Heart left ventricle (tissue), 16 donors: Measurements from ENCODE around the gene MRPL19. TPM values are rescaled to one million over a fixed set of nuclear protein-coding genes. Genes with fewer than 3 reads are reported as not detected.

Source experiments
- ATAC-seq, 4 donors: fragments of 200-7000 bp; cut with Tn5 transposase; one replicate each; pipeline ENCODE4 v1.9.1; 2020 to 2022; ENCODE audit warnings: moderate library complexity in 4 of 4, mild to moderate bottlenecking in 3 of 4, moderate number of reproducible peaks in 1 of 4
- DNase-seq, 5 donors: peaks; one replicate each; pipeline ENCODE4 v3.0.0-alpha.2; 2020
- H3K27ac ChIP-seq, 12 donors: fragments of 200-600 bp; sonication (generic) in 4 of 12; one replicate each; pipeline versions ENCODE4 v1.5.0 to v1.8.0; 2016 to 2022; ENCODE audit warnings: mild to moderate bottlenecking in 2 of 12
- H3K27me3 ChIP-seq, 9 donors: fragments of 200-600 bp; sonication (generic) in 2 of 9; one replicate each; pipeline versions ENCODE4 v1.5.1 to v1.8.0; 2016 to 2022; ENCODE audit warnings: mild to moderate bottlenecking in 3 of 9
- H3K36me3 ChIP-seq, 9 donors: fragments of 200-600 bp; sonication (generic) in 2 of 9; one replicate each; pipeline versions ENCODE4 v1.5.0 to v1.8.0; 2018 to 2022; ENCODE audit warnings: mild to moderate bottlenecking in 2 of 9
- H3K4me1 ChIP-seq, 12 donors: fragments of 200-600 bp; sonication (generic) in 4 of 12; one replicate each; pipeline versions ENCODE4 v1.5.0 to v1.8.0; 2016 to 2022; ENCODE audit warnings: mild to moderate bottlenecking in 3 of 12
- H3K4me3 ChIP-seq, 12 donors: fragments of 200-600 bp; sonication (generic) in 4 of 12; one replicate each; pipeline versions ENCODE4 v1.5.0 to v1.8.0; 2017 to 2022; ENCODE audit warnings: mild to moderate bottlenecking in 9 of 12, moderate library complexity in 4 of 12
- H3K9me3 ChIP-seq, 12 donors: fragments of 200-600 bp; sonication (generic) in 4 of 12; one replicate each; pipeline versions ENCODE4 v1.5.0 to v1.8.0; 2016 to 2022; ENCODE audit warnings: mild to moderate bottlenecking in 1 of 12
- CTCF ChIP-seq, 12 donors: fragments of 200-600 bp; sonication (generic) in 4 of 12; IDR thresholded peaks; one replicate each; pipeline versions ENCODE4 v1.5.0 to v1.8.0; 2018 to 2022; ENCODE audit warnings: antibody characterized with exemption in 12 of 12, mild to moderate bottlenecking in 5 of 12
- POLR2A ChIP-seq, 2 donors: fragments of 450-650 bp; IDR thresholded peaks; one replicate each; pipeline ENCODE4 v1.6.1; 2017; ENCODE audit warnings: antibody characterized with exemption in 2 of 2, mild to moderate bottlenecking in 2 of 2, moderate library complexity in 2 of 2
- WGBS, 4 donors: extraction: QIAGEN DNeasy Blood & Tissue Kit in 2 of 4; methylation state at CpG; one replicate each; pipeline versions ENCODE4 v1.1.5 to v1.1.7; 2013 to 2018; 5-methylcytosine and 5-hydroxymethylcytosine counted together
- intact Hi-C, 10 donors: fragments of 100-400 bp; cut with DNase I; formaldehyde crosslinking; loops; one replicate each; pipeline versions ENCODE4 v1.11.1 to v1.14.2; 2022
- polyA plus RNA-seq, 2 donors: library from polyadenylated mRNA; stranded (reverse); fragments of 200-250 nt; gene quantifications; one replicate each; pipeline ENCODE4 v1.2.3, GENCODE V29; 2013
- total RNA-seq, 9 donors: library from RNA; depleted of rRNA in 2 of 9; stranded (reverse); fragments of >200 nt in 2 of 9; fragmentation: NEBNext Ultra II Directional in 3 of 9; extraction: Animal tissue kit (Norgen Biotek cat#: 25700) in 3 of 9; gene quantifications; one replicate each; pipeline versions ENCODE4 v1.1.0 to v1.2.4, GENCODE V29; 2016 to 2023
- donor health status: ischemic (EF 13 %, LVEDD 7.1; RV severe dilation, severe dysfunction).
- donor health status: healthy with polysubstance abuse.
- donor health status: DM: no; HTN: yes; CAD: no.
- donor health status: DM: no; HTN: no; CAD: no.
- donor health status: ischemic (EF 25% LVEDD 6.9; RV normal size, moderate dysfunction).
- donor health status: ischemic (EF 25% LVEDD 5.7; RV mildly dilated, moderate dysfunction).
- donor health status: healthy.
- donor health status: DM: yes; HTN: yes; CAD: no.
- donor health status: ischemic (EF 35%, LVEDD 5.7; RV mildly dilated, moderate dysfunction).
- donor health status: nonischemic (EF 11% LVEDD 7.7; RV severe dilation, severe dysfunction).
- donor health status: DM: yes; HTN: yes; CAD: no.
- donor health status: PGD.
- donor health status: ischemic (EF 29% LVEDD 5.4; RV normal size, mild dysfunction).
- donor health status: nonischemic (EF 23%, LVEDD 6.1; RV moderate dilation, normal function).

The MRPL19 gene
- total and polyA plus RNA-seq, 11 donors = 19.7 to 82.8 (median 56.4) TPM

GRCh38 chr2:75736276-75736675, 89.7 kb downstream of the MRPL19 start:
- Histone ChIP-seq H3K36me3 (no peaks in the 10 kb centered on the region), H3K9me3 (no peaks in the 10 kb centered on the region), H3K27ac (no peak overlapping the region), H3K4me3 (no peak overlapping the region), H3K4me1 (no peaks in the 10 kb centered on the region), H3K27me3 (peaks cover 0 to 8% (median 3%) of the 10 kb centered on the region in 9 donors)
- no peak for DNase-seq
- intact Hi-C loops = no loop called here
- 80 to 87% (median 83%) methylated on average over 4 of the region's 4 CpGs for WGBS, 4 donors
- TF ChIP-seq POLR2A (IDR thresholded peaks at IDR 0.05) (no peak), CTCF (IDR thresholded peaks at IDR 0.05) (no peak)
- ATAC-seq = no peak

- ATAC-seq = no peak
- peaks cover 0 to 8% (median 0%) of the 10 kb centered on the region in 9 donors for H3K27me3 ChIP-seq
- intact Hi-C loops = no loop called here
- H3K36me3 ChIP-seq = no peaks in the 10 kb centered on the region
- H3K4me3 ChIP-seq = no peak overlapping the region
- 92 to 100% (median 97%) methylated on average over 1 of the region's 1 CpG for WGBS, 4 donors
- H3K9me3 ChIP-seq = peaks cover 0 to 7% (median 0%) of the 10 kb centered on the region in 12 donors
- H3K4me1 ChIP-seq = no peaks in the 10 kb centered on the region
- DNase-seq = no peak
- no peak overlapping the region for H3K27ac ChIP-seq
- no peak for TF ChIP-seq POLR2A (IDR thresholded peaks at IDR 0.05)
- no peak for TF ChIP-seq CTCF (IDR thresholded peaks at IDR 0.05)
Observed at GRCh38 chr2:75737961-75738360, 91.4 kb downstream of the MRPL19 start.

Other genes starting within 250 kb of the MRPL19 start
- gene EVA1A, start 85.8 kb upstream of the MRPL19 start, total RNA-seq = 1 to 10 TPM in 5 of 9 donors, under 1 TPM in 3, not detected in 1; 0.42 to 5.0 (median 1.4) TPM
- 1 to 10 TPM in 1 of 2 donors, under 1 TPM in 1; 0.19 to 1.4 TPM for gene EVA1A, start 85.8 kb upstream of the MRPL19 start, polyA plus RNA-seq
- 10 to 100 TPM in 8 of 9 donors, 1 to 10 TPM in 1; 9.9 to 16.5 (median 13.3) TPM for gene GCFC2, start 64.1 kb downstream of the MRPL19 start, total RNA-seq
- 10 to 100 TPM in 1 of 2 donors, 1 to 10 TPM in 1; 7.2 to 10.8 TPM for gene GCFC2, start 64.1 kb downstream of the MRPL19 start, polyA plus RNA-seq